Activated CD4-positive, alpha-beta T cell treated with anti-CD3 and anti-CD28 coated beads, Interleukin-2, amount 10 ng/mL, durations not matched to agents 24 days and 14 days (primary cell): ENCODE results near the gene PTGDS. TPM values are rescaled to one million over a fixed set of nuclear protein-coding genes. Genes with fewer than 3 reads are reported as not detected.

Experiments
- DNase-seq: peaks from one replicate; pipeline ENCODE4 v3.0.0; 2022
- H3K27ac Mint-ChIP-seq: one replicate; pipeline ENCODE4 v1.8.0; 2022; ENCODE audit warnings: mild to moderate bottlenecking, mixed read lengths
- H3K27me3 Mint-ChIP-seq: one replicate; pipeline ENCODE4 v1.8.0; 2022; ENCODE audit warnings: mixed read lengths
- H3K36me3 Mint-ChIP-seq: one replicate; pipeline ENCODE4 v1.8.0; 2022; ENCODE audit warnings: low read depth, mild to moderate bottlenecking, mixed read lengths
- H3K4me1 Mint-ChIP-seq: one replicate; pipeline ENCODE4 v1.8.0; 2021; ENCODE audit warnings: mixed read lengths
- H3K4me3 Mint-ChIP-seq: one replicate; pipeline ENCODE4 v1.8.0; 2022; ENCODE audit warnings: mild to moderate bottlenecking, moderate library complexity, mixed read lengths
- H3K9me3 Mint-ChIP-seq: one replicate; pipeline ENCODE4 v1.8.0; 2021; ENCODE audit warnings: mixed read lengths
- intact Hi-C: fragments of 100-400 bp; cut with micrococcal nuclease; formaldehyde crosslinking; loops from one replicate; pipeline ENCODE4 v1.15.1; 2023
- total RNA-seq: library from RNA; stranded (reverse); gene quantifications from 2 replicates; pipeline ENCODE4 v1.2.3, GENCODE V29; 2022

PTGDS gene
- total RNA-seq, 1 donor from 2014 or later, result not detected

- no peak overlapping the region for H3K27ac Mint-ChIP-seq
These were observed 1.7 kb downstream of the PTGDS start for GRCh38 chr9:136978865-136979544.

GRCh38 chr9:136979769-136980587 lies 2.7 kb downstream of the PTGDS start:
- no peaks in the 10 kb centered on the region for H3K36me3 Mint-ChIP-seq
- H3K27me3 Mint-ChIP-seq, result peaks cover 16% of the 10 kb centered on the region
- H3K4me1 Mint-ChIP-seq, result peaks cover 6% of the 10 kb centered on the region
- no peaks in the 10 kb centered on the region for H3K9me3 Mint-ChIP-seq
- intact Hi-C loops, result loop anchor here (2.0 to 10.0 kb wide), 2 partner anchors 13 to 175 kb away; partner anchors contain the start of gene PAXX
- peak overlapping the region; percentile 48 for H3K27ac Mint-ChIP-seq
- no peak for DNase-seq
- no peak overlapping the region for H3K4me3 Mint-ChIP-seq

More at GRCh38 chr9:136978865-136979544, 1.7 kb downstream of the PTGDS start:
- Mint-ChIP-seq H3K9me3 (no peaks in the 10 kb centered on the region), H3K4me3 (no peak overlapping the region), H3K36me3 (no peaks in the 10 kb centered on the region), H3K27me3 (peaks cover 9% of the 10 kb centered on the region), H3K4me1 (peaks cover 7% of the 10 kb centered on the region)
- intact Hi-C loops, result loop anchor here (2.0 to 10.0 kb wide), 2 partner anchors 14 to 176 kb away; partner anchors contain the start of gene PAXX
- no peak for DNase-seq

GRCh38 chr9:136980669-136981478 lies 3.6 kb downstream of the PTGDS start:
- intact Hi-C loops, result no loop called here
- Mint-ChIP-seq H3K36me3 (no peaks in the 10 kb centered on the region), H3K27me3 (peaks cover 13% of the 10 kb centered on the region), H3K4me3 (no peak overlapping the region), H3K9me3 (no peaks in the 10 kb centered on the region), H3K27ac (no peak overlapping the region), H3K4me1 (peaks cover 2% of the 10 kb centered on the region)
- no peak for DNase-seq

GRCh38 chr9:136981588-136982231 lies 4.4 kb downstream of the PTGDS start:
- H3K4me1 Mint-ChIP-seq, result no peaks in the 10 kb centered on the region
- H3K9me3 Mint-ChIP-seq, result no peaks in the 10 kb centered on the region
- H3K27ac Mint-ChIP-seq, result no peak overlapping the region
- intact Hi-C loops, result no loop called here
- peaks cover 19% of the 10 kb centered on the region for H3K27me3 Mint-ChIP-seq
- DNase-seq, result no peak
- no peaks in the 10 kb centered on the region for H3K36me3 Mint-ChIP-seq
- H3K4me3 Mint-ChIP-seq, result no peak overlapping the region

- no peak for DNase-seq
- no peak within 1 kb of the TSS for H3K4me3 Mint-ChIP-seq
- H3K27ac Mint-ChIP-seq, result no peak within 1 kb of the TSS
- intact Hi-C loops, result no loop called here
- peaks cover 21% of the 10 kb centered on the region for H3K27me3 Mint-ChIP-seq
- H3K4me1 Mint-ChIP-seq, result no peaks in the 10 kb centered on the region
- no peaks in the 10 kb centered on the region for H3K9me3 Mint-ChIP-seq
- no peaks in the 10 kb centered on the region for H3K36me3 Mint-ChIP-seq
These were observed 5.1 kb downstream of the PTGDS start, which contains the start of gene LCNL1 for GRCh38 chr9:136982232-136983051. LCNL1 (plus strand) TSS chr9:136982993; CDS start chr9:136983587, 594 bp downstream.

GRCh38 chr9:136983167-136983566 lies 5.9 kb downstream of the PTGDS start:
- Mint-ChIP-seq H3K27ac (no peak overlapping the region), H3K27me3 (peaks cover 24% of the 10 kb centered on the region)
- intact Hi-C loops, result no loop called here

GRCh38 chr9:136983656-136984314 lies 6.5 kb downstream of the PTGDS start:
- H3K4me1 Mint-ChIP-seq, result no peaks in the 10 kb centered on the region
- H3K36me3 Mint-ChIP-seq, result no peaks in the 10 kb centered on the region
- H3K27me3 Mint-ChIP-seq, result peaks cover 28% of the 10 kb centered on the region
- H3K27ac Mint-ChIP-seq, result no peak overlapping the region
- H3K4me3 Mint-ChIP-seq, result no peak overlapping the region
- intact Hi-C loops, result no loop called here
- H3K9me3 Mint-ChIP-seq, result no peaks in the 10 kb centered on the region
- DNase-seq, result no peak

More at GRCh38 chr9:136983167-136983566, 5.9 kb downstream of the PTGDS start:
- Mint-ChIP-seq H3K4me1 (no peaks in the 10 kb centered on the region), H3K9me3 (no peaks in the 10 kb centered on the region), H3K36me3 (no peaks in the 10 kb centered on the region), H3K4me3 (no peak overlapping the region)
- DNase-seq, result no peak

GRCh38 chr9:136984464-136985026 lies 7.2 kb downstream of the PTGDS start:
- H3K27me3 Mint-ChIP-seq, result peaks cover 30% of the 10 kb centered on the region
- H3K9me3 Mint-ChIP-seq, result no peaks in the 10 kb centered on the region
- H3K27ac Mint-ChIP-seq, result no peak overlapping the region
- intact Hi-C loops, result no loop called here
- no peaks in the 10 kb centered on the region for H3K4me1 Mint-ChIP-seq
- H3K4me3 Mint-ChIP-seq, result no peak overlapping the region
- no peak for DNase-seq
- no peaks in the 10 kb centered on the region for H3K36me3 Mint-ChIP-seq

- peaks cover 36% of the 10 kb centered on the region for H3K27me3 Mint-ChIP-seq
- no peak overlapping the region for H3K4me3 Mint-ChIP-seq
- H3K4me1 Mint-ChIP-seq, result no peaks in the 10 kb centered on the region
- no peaks in the 10 kb centered on the region for H3K9me3 Mint-ChIP-seq
- DNase-seq, result no peak
- H3K27ac Mint-ChIP-seq, result no peak overlapping the region
- no peaks in the 10 kb centered on the region for H3K36me3 Mint-ChIP-seq
- intact Hi-C loops, result no loop called here
These were observed 7.8 kb downstream of the PTGDS start for GRCh38 chr9:136985027-136985602.

- intact Hi-C loops, result no loop called here
- H3K4me1 Mint-ChIP-seq, result peaks cover 2% of the 10 kb centered on the region
- no peak for DNase-seq
- no peaks in the 10 kb centered on the region for H3K9me3 Mint-ChIP-seq
- H3K27me3 Mint-ChIP-seq, result peaks cover 40% of the 10 kb centered on the region
- H3K4me3 Mint-ChIP-seq, result no peak overlapping the region
- H3K27ac Mint-ChIP-seq, result no peak overlapping the region
- H3K36me3 Mint-ChIP-seq, result no peaks in the 10 kb centered on the region
These were observed 8.5 kb downstream of the PTGDS start for GRCh38 chr9:136985853-136986252.

GRCh38 chr9:136988872-136989271 lies 11.6 kb downstream of the PTGDS start:
- no peak overlapping the region for H3K27ac Mint-ChIP-seq
- DNase-seq, result no peak
- intact Hi-C loops, result no loop called here

More at GRCh38 chr9:136988872-136989271, 11.6 kb downstream of the PTGDS start:
- Mint-ChIP-seq H3K9me3 (no peaks in the 10 kb centered on the region), H3K27me3 (peaks cover 37% of the 10 kb centered on the region), H3K4me1 (peaks cover 13% of the 10 kb centered on the region), H3K4me3 (no peak overlapping the region), H3K36me3 (peaks cover 12% of the 10 kb centered on the region)
